OCI-LY7 (cell line): Measurements from ENCODE around the gene RASA2. TPM values are rescaled to one million over a fixed set of nuclear protein-coding genes. Genes with fewer than 3 reads are reported as not detected.
A peak's percentile ranks its signal among the peaks of the same experiment; 100 is the strongest.

Source experiments
- BruUV-seq: library from RNA; stranded (reverse); fragments of 400-500 nt; replicated peaks from 2 replicates; lab custom pipeline; 2021; lab: Mats Ljungman, UMichigan
- CTCF ChIA-PET: fragments of 300-600 bp; sonication (Branson Sonifier 250); formaldehyde crosslinking; loops from one replicate; lab custom pipeline; 2022; ENCODE audit warnings: antibody characterized with exemption; ENCODE audit not compliant: unreplicated experiment; lab: Charles Lee
- POLR2A ChIA-PET: fragments of 300-600 bp; sonication (Branson Sonifier 250); formaldehyde crosslinking; loops from one replicate; lab custom pipeline; 2022; ENCODE audit warnings: antibody characterized with exemption; lab: Charles Lee
- DNase-seq: peaks from one replicate; pipeline ENCODE4 v3.0.0-alpha.2; 2015; ENCODE audit warnings: low spot score
- H2AFZ ChIP-seq: fragments of 200-600 bp; sonication (generic), shearing (Covaris generic); 2 replicates; pipeline ENCODE4 v1.6.1; 2014; ENCODE audit warnings: mild to moderate bottlenecking, antibody characterized with exemption, low read length, moderate library complexity
- H3K27ac ChIP-seq: fragments of 200-600 bp; sonication (generic); 2 replicates; pipeline ENCODE4 v1.5.1; 2014; ENCODE audit warnings: mixed run types, low read depth, mild to moderate bottlenecking, moderate library complexity, low read length, inconsistent platforms; ENCODE audit not compliant: poor library complexity, severe bottlenecking
- H3K36me3 ChIP-seq: fragments of 200-600 bp; sonication (generic); 2 replicates; pipeline ENCODE4 v1.6.1; 2014; ENCODE audit warnings: mild to moderate bottlenecking, antibody characterized with exemption, low read length, moderate library complexity, mixed read lengths; ENCODE audit not compliant: insufficient read depth
- H3K4me1 ChIP-seq: fragments of 200-600 bp; sonication (generic); 2 replicates; pipeline ENCODE4 v1.5.1; 2014; ENCODE audit warnings: mild to moderate bottlenecking, low read length; ENCODE audit not compliant: insufficient read depth, poor library complexity, severe bottlenecking
- H3K4me2 ChIP-seq: fragments of 200-600 bp; sonication (generic); 2 replicates; pipeline ENCODE4 v1.6.1; 2014; ENCODE audit warnings: mild to moderate bottlenecking, low read length
- H3K4me3 ChIP-seq: fragments of 200-600 bp; sonication (generic); 2 replicates; pipeline ENCODE4 v1.5.1; 2014; ENCODE audit warnings: mild to moderate bottlenecking, low read depth, low read length; ENCODE audit not compliant: poor library complexity, severe bottlenecking
- H3K79me2 ChIP-seq: fragments of 200-600 bp; sonication (generic); 2 replicates; pipeline ENCODE4 v1.6.1; 2016; ENCODE audit warnings: low read depth, mild to moderate bottlenecking, low read length, moderate library complexity, mixed read lengths; ENCODE audit not compliant: insufficient read depth
- H3K9me2 ChIP-seq: fragments of 200-600 bp; sonication (generic); 2 replicates; pipeline ENCODE4 v1.6.1; 2016; ENCODE audit warnings: mild to moderate bottlenecking, low read length, mixed read lengths; ENCODE audit not compliant: insufficient read depth
- H3K9me3 ChIP-seq: fragments of 200-600 bp; sonication (generic); 2 replicates; pipeline ENCODE4 v1.6.1; 2014; ENCODE audit warnings: mild to moderate bottlenecking, mixed run types, low read length, mixed read lengths
- H4K20me1 ChIP-seq: fragments of 200-600 bp; sonication (generic); 2 replicates; pipeline ENCODE4 v1.6.1; 2014; ENCODE audit warnings: mild to moderate bottlenecking, antibody characterized with exemption, low read length, moderate library complexity, mixed read lengths; ENCODE audit not compliant: insufficient read depth
- EZH2phosphoT487 ChIP-seq: fragments of 200-600 bp; sonication (generic); IDR thresholded peaks from 2 replicates; pipeline ENCODE4 v1.6.1; 2018; ENCODE audit warnings: low read depth, borderline replicate concordance, mild to moderate bottlenecking, mixed run types, antibody characterized with exemption, low read length, moderate library complexity, mixed read lengths
- intact Hi-C: fragments of 100-400 bp; cut with micrococcal nuclease; formaldehyde crosslinking; loops from one replicate; pipeline ENCODE4 v1.10.0; 2022; ENCODE audit not compliant: unreplicated experiment
- total RNA-seq, 2 experiments: library from RNA; depleted of rRNA in 1 of 2; stranded (reverse); fragments of >200 nt in 1 of 2; shearing (Covaris generic) in 1 of 2; gene quantifications; 2 replicates each; pipeline ENCODE4 v1.2.3, GENCODE V29; 2014 to 2022
- TF ChIP-seq, protein P1 (sequence below): fragments of 200-600 bp; sonication (generic); conservative IDR thresholded peaks from 2 replicates; pipeline ENCODE4 v1.5.1; 2014; ENCODE audit warnings: mild to moderate bottlenecking, antibody characterized with exemption, low read length, moderate library complexity, mixed read lengths

RASA2 gene
- total RNA-seq, 2 experiments from 2014 or later = 11.0 to 21.7 TPM

GRCh38 chr3:141460097-141460704 is 26.6 kb upstream of the RASA2 start:
- no peak overlapping the region for H3K4me2 ChIP-seq
- no peak overlapping the region for H3K27ac ChIP-seq
- H3K4me3 ChIP-seq = no peak overlapping the region
- POLR2A ChIA-PET = no interaction called here
- no peak overlapping the region for H2AFZ ChIP-seq
- no peaks in the 10 kb centered on the region for H3K36me3 ChIP-seq
- peaks cover 9% of the 10 kb centered on the region; the same call in 1 of the 2 replicates for H3K9me3 ChIP-seq
- TF ChIP-seq, protein P1, sequence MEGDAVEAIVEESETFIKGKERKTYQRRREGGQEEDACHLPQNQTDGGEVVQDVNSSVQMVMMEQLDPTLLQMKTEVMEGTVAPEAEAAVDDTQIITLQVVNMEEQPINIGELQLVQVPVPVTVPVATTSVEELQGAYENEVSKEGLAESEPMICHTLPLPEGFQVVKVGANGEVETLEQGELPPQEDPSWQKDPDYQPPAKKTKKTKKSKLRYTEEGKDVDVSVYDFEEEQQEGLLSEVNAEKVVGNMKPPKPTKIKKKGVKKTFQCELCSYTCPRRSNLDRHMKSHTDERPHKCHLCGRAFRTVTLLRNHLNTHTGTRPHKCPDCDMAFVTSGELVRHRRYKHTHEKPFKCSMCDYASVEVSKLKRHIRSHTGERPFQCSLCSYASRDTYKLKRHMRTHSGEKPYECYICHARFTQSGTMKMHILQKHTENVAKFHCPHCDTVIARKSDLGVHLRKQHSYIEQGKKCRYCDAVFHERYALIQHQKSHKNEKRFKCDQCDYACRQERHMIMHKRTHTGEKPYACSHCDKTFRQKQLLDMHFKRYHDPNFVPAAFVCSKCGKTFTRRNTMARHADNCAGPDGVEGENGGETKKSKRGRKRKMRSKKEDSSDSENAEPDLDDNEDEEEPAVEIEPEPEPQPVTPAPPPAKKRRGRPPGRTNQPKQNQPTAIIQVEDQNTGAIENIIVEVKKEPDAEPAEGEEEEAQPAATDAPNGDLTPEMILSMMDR = peak; percentile 88
- TF ChIP-seq EZH2phosphoT487 = no peak
- no peaks in the 10 kb centered on the region for H3K9me2 ChIP-seq
- BruUV-seq = no TSS peak
- H3K4me1 ChIP-seq = no peaks in the 10 kb centered on the region
- DNase-seq = peak; percentile 77
- CTCF ChIA-PET = interaction anchor here (1.1 to 1.4 kb wide), 2 partner anchors 99 to 101 kb away, joined by 4 read pairs; no protein-coding TSS in a partner anchor
- intact Hi-C loops = loop anchor here (1.0 to 10.0 kb wide), 4 partner anchors 101 to 815 kb away; no protein-coding TSS in a partner anchor
- no peaks in the 10 kb centered on the region for H4K20me1 ChIP-seq
- H3K79me2 ChIP-seq = no peaks in the 10 kb centered on the region

- intact Hi-C loops = loop anchor here (10.0 kb wide), 2 partner anchors 452 to 812 kb away; no protein-coding TSS in a partner anchor
- no peak overlapping the region for H3K27ac ChIP-seq
Observed at GRCh38 chr3:141462176-141462859, 24.5 kb upstream of the RASA2 start.

More at GRCh38 chr3:141462176-141462859, 24.5 kb upstream of the RASA2 start:
- BruUV-seq = no TSS peak
- Histone ChIP-seq H3K4me2 (no peak overlapping the region), H3K9me2 (no peaks in the 10 kb centered on the region), H3K36me3 (no peaks in the 10 kb centered on the region), H3K9me3 (peaks cover 9% of the 10 kb centered on the region; the same call in 1 of the 2 replicates), H3K79me2 (no peaks in the 10 kb centered on the region), H3K4me3 (no peak overlapping the region), H2AFZ (no peak overlapping the region), H4K20me1 (no peaks in the 10 kb centered on the region), H3K4me1 (no peaks in the 10 kb centered on the region)
- no peak for TF ChIP-seq EZH2phosphoT487
- TF ChIP-seq, protein P1 = no peak
- ChIA-PET POLR2A (interaction anchor here (1.0 kb wide), 1 partner anchor 10 kb away, joined by 3 read pairs; no protein-coding TSS in a partner anchor), CTCF (no interaction called here)
- DNase-seq = no peak
